Hematopoietic multipotent progenitor cell treated with erythropoietin and hydrocortisone succinate and interleukin-3 and kit ligand, for 15 days (in vitro differentiated cells): ENCODE data around the gene POLR2C.
A peak's percentile ranks its signal among the peaks of the same experiment; 100 is the strongest.

Experiments used
- DNase-seq: peaks from one replicate; pipeline ENCODE4 v3.0.0-alpha.2; 2015; ENCODE audit warnings: low spot score

Gene POLR2C

GRCh38 chr16:57504001-57504400 lies 41.5 kb downstream of the POLR2C start:
- no peak for DNase-seq

GRCh38 chr16:57504491-57504890 lies 42.0 kb downstream of the POLR2C start:
- DNase-seq: no peak

DNA sequence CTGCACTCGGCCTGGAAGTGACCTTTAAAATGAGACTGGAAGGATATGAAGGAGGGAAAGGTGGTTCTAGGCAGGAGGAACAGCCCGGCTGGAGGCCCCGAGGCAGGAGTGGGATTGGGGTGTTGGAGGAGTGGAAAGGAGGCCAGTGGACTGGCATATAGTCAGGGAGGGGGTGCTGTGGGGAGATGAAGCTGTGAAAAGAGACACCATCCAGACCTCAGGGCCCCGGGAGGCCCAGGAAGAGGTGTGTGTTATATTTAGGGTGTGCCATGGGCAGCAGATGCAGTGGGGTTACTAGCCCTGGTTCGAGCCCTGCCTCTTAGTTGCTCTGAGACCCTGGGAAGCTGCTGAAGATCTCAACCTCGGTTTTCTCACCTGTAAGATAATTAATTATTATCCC lies 42.7 kb downstream of the POLR2C start:
- no peak for DNase-seq

- no peak for DNase-seq
Observed at GRCh38 chr16:57507136-57508034, 44.9 kb downstream of the POLR2C start.

DNA sequence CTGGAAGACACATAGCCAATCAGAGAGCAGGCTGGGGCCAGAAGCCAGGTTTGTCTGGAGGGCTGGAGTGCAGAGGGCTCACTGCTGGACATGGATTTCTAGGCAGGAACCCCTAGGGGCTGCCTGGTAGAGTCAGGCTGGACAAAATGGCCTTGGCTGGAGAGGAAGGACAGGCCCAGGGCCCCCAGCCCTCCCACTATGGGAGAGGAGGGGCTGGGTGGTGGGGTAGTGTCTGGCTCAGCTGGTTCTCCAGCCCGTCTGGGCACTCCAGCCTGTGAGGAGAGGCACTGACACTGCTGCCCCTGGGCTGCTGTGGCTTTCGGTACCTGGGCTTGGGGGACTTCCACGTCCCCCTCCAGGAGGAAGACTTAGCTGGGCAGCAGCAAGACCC lies 45.6 kb downstream of the POLR2C start:
- no peak for DNase-seq

GRCh38 chr16:57509231-57509923 lies 46.9 kb downstream of the POLR2C start:
- DNase-seq: no peak

GRCh38 chr16:57510016-57510871 lies 47.8 kb downstream of the POLR2C start:
- DNase-seq: no peak

GRCh38 chr16:57512296-57513001 lies 50.0 kb downstream of the POLR2C start:
- DNase-seq: no peak

DNA sequence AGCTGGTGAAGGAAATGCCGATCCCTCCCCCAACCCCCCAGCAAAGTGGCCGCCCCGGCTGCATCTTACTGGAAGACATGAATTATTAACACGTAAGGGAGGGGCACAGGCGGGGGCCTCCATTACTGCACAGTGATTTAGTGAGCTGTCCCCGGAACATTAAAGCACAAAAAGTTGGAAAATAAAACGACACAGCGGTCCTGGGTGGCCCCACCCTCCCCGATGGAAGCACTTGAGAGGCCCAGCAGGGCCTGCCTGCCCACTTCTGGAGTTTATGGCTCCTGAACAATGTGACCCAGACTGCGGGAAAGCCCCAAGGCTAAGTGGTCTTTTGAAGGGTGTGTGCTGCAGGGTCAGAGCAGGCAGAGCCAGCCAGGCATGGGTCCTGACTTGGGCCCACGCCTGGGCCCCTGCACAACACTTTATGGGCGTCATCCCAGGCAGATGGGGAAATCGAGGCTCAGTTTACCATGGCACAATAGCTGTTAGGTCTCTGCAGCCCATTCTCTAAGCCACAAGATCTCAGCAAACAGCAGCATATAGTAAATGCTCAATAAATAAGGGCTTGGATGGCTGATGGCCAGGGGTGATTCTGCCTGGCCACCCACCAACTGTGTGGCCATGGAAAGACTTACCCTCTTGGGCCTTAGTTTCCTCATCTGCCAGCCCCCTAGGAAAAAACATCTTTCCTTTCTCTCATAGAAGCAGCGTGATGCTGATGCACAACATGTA lies 51.1 kb downstream of the POLR2C start:
- DNase-seq: no peak

DNA sequence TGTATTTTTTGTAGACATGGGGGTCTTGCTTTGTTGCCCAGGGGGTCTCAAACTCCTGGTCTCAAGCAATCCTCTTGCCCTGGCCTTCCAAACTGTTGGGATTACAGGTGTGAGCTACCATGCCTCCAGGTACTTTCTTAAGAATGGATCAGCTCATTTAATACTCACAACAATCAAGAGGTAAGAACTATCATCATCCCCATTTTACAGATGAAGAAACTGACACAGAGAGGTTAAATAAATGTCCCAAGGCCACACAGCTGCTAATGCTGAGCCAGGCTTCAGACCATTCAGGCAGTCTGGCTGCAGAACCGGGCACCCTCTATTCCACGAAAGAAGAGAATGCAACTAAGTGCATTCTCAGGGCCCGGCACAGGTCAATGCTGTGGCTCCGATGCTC lies 51.9 kb downstream of the POLR2C start:
- DNase-seq: no peak

DNA sequence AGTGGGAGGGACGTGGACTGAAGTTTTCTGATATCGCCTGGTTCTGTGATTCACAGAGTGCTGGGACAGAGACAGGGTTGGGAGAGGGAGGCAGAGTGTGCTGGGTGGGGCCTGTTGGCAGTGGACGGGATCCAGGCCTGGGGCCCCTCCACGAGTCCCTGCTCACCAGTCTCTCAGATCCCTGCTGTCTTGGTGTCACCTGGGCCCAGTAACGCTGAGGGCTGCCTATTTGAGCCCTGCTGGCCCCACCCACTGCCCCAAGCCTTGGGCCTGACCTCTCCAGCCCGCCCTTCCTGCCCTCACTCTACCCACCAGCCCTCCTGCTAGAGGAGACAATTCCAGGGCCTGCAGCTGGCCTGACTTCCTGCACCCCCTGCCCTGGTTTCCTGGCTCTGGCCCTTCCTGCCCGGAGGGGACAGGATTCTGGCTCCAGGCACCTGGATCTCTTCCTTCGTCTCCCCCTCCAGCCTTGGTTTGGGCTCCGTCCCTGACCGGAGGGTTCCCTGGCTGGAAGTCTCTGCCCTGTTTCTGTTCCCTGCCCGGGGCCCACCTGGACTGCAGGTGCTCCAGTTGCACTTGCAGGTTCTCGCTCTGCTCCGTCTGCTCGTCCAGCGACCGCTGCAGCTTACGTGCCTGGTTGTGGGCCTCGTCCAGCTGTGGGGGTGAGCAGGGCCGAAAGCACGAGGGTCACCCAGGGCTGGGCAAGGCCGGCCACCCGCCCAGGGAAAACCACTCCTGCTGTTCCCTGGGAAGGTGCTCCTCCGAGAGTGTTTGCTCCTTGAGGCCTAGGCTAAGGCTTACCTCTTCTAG lies 52.5 kb downstream of the POLR2C start:
- DNase-seq: no peak

DNA sequence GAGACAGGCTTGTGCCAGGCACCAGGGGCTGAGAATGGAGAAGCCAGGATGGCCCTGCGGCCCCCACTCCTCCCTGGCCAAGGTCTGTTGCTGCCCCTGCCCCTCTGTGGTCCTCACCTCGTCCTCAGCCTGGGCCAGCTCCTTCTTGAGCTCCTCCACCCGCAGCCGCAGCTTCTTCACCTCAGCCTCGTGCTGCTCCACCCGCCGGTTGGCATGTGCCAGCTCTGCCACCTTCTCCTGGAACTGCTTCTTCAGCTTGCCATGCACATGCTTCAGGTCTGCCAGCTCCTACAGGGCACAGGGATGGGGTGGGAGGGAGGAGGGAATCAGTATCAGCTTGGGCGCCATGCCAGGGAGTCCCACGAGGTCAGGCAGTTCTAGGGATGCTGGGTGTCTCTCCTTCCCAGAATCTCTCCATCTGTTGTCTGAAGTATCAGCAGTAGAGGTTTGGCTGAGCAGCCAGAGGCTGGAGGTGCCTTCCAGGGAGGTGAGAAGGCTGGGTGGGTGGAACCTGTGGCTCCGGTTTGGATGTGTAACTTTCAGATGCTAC lies 53.8 kb downstream of the POLR2C start:
- no peak for DNase-seq

- DNase-seq: no peak
Observed at GRCh38 chr16:57516773-57517172, 54.3 kb downstream of the POLR2C start.

- DNase-seq: no peak
Observed at GRCh38 chr16:57517397-57518367, 55.2 kb downstream of the POLR2C start.

GRCh38 chr16:57518520-57518919 lies 56.0 kb downstream of the POLR2C start:
- DNase-seq: no peak

DNA sequence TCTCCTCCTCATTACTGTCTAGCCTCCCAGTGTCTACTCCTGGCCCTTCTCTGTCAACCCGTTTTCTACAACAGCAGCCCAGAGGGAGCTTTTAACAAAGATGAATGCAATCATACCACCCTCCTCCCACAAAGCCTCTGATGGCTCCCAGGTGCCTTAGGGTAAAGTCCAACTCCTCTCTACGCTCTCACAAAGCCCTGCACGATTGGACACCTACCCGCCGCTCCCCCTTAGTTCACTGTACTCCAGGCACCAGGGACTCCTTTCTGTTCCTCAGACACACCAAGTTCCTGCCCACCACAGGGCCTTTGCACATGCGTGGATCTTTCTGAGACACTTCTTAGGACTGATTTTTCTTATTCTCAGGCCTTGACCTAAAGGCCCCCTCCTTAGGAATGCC lies 56.4 kb downstream of the POLR2C start:
- no peak for DNase-seq

GRCh38 chr16:57519796-57520360 lies 57.4 kb downstream of the POLR2C start:
- DNase-seq: peak; percentile 70
